Sciatic nerve (tissue), 2 donors: Measurements from ENCODE around the gene AIFM3. TPM values are rescaled to one million over a fixed set of nuclear protein-coding genes. Genes with fewer than 3 reads are reported as not detected.

Experiments used
- ATAC-seq: fragments of 200-7000 bp; cut with Tn5 transposase; one replicate; pipeline ENCODE4 v1.9.1; 2020; ENCODE audit warnings: mild to moderate bottlenecking, moderate library complexity
- DNase-seq: peaks from one replicate; pipeline ENCODE4 v3.0.0-alpha.2; 2020; ENCODE audit warnings: low spot score
- intact Hi-C: fragments of 100-400 bp; cut with DNase I; formaldehyde crosslinking; loops from one replicate; pipeline ENCODE4 v1.14.2; 2022
- total RNA-seq: library from RNA; stranded (reverse); fragmentation: NEBNext Ultra II Directional; extraction: Animal tissue kit (Norgen Biotek cat#: 25700); gene quantifications from one replicate; pipeline ENCODE4 v1.2.1, GENCODE V29; 2021
- donor health status: DM: no; HTN: no; CAD: no.
- donor health status: DM: no; HTN: no; CAD: no.

The AIFM3 gene
- total RNA-seq, 1 donor from 2014 or later = 2.1 TPM

GRCh38 chr22:21029486-21030025, 62.5 kb downstream of the AIFM3 start:
- ATAC-seq (no peak), DNase-seq (no peak)
- intact Hi-C loops = no loop called here

- DNase-seq = no peak
- no peak for ATAC-seq
- intact Hi-C loops = no loop called here
These were observed 63.0 kb downstream of the AIFM3 start for GRCh38 chr22:21030032-21030431.

Other genes with a start within 250 kb of the AIFM3 start
- 1.6 TPM for gene SERPIND1, start 193.1 kb upstream of the AIFM3 start, total RNA-seq
- gene PI4KA, start 108.4 kb upstream of the AIFM3 start, total RNA-seq = 116 TPM
- 26.3 TPM for gene SNAP29, start 108.2 kb upstream of the AIFM3 start, total RNA-seq
- 61.4 TPM for gene CRKL, start 49.8 kb upstream of the AIFM3 start, total RNA-seq
- gene LZTR1, start 15.0 kb downstream of the AIFM3 start, total RNA-seq = 72.9 TPM
- 21.9 TPM for gene THAP7, start 34.9 kb downstream of the AIFM3 start, total RNA-seq
- 2.3 TPM for gene P2RX6, start 47.9 kb downstream of the AIFM3 start, total RNA-seq
- 0.89 TPM for gene SLC7A4, start 65.3 kb downstream of the AIFM3 start, total RNA-seq
- gene LRRC74B, start 78.7 kb downstream of the AIFM3 start, total RNA-seq = not detected